Mucosa of rectum (tissue), 2 donors: ENCODE measurements around the gene MEF2C.
A peak's percentile ranks its signal among the peaks of the same experiment; 100 is the strongest.

Experiments
- H3K27ac ChIP-seq, 2 donors: one replicate each; pipeline ENCODE4 v1.7.0; 2013; ENCODE audit warnings: inconsistent platforms in 2 of 2, low read depth in 2 of 2, low read length in 2 of 2
- H3K27me3 ChIP-seq, 2 donors: one replicate each; pipeline ENCODE4 v1.7.0; 2013; ENCODE audit warnings: low read length in 2 of 2; ENCODE audit not compliant: control insufficient read depth in 2 of 2, insufficient read depth in 2 of 2
- H3K36me3 ChIP-seq, 2 donors: one replicate each; pipeline ENCODE4 v1.7.0; 2013; ENCODE audit warnings: low read length in 2 of 2; ENCODE audit not compliant: control insufficient read depth in 2 of 2, insufficient read depth in 2 of 2
- H3K4me1 ChIP-seq, 2 donors: one replicate each; pipeline ENCODE4 v1.7.0; 2013; ENCODE audit warnings: low read length in 2 of 2, mild to moderate bottlenecking in 1 of 2; ENCODE audit not compliant: control insufficient read depth in 2 of 2, insufficient read depth in 2 of 2
- H3K4me3 ChIP-seq, 2 donors: one replicate each; pipeline ENCODE4 v1.7.0; 2013; ENCODE audit warnings: low read length in 2 of 2
- H3K9ac ChIP-seq, 2 donors: one replicate each; pipeline ENCODE4 v1.7.0; 2013; ENCODE audit warnings: low read length in 2 of 2, low read depth in 1 of 2, mild to moderate bottlenecking in 1 of 2
- H3K9me3 ChIP-seq, 2 donors: one replicate each; pipeline ENCODE4 v1.7.0; 2013; ENCODE audit warnings: low read length in 2 of 2; ENCODE audit not compliant: control insufficient read depth in 2 of 2
- donor health status: healthy.
- donor health status: Normal muscosa, but diverticular disease.

Gene MEF2C

DNA sequence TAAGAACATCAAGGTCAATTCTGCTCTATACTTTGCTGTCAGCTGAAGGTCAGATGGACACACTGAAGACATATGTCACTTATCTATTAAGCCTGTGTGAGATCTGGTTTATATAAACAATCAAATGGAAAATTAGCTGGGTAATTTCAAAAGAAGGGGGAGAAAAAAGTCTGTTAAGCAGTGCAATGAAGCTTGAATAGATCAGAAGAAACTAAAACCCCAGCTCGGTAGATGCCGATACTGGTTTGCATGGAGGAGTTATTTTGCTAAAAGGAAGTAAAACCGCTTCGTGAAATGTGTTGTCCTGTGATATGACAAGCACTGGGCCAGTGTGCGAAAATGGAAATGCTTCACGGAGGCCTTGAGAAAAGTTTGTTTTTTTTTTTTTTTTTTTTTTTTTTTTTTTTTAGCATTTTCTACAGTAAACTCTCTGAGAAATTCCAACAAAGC is 148.8 kb downstream of the MEF2C start:
- Histone ChIP-seq H3K9me3 (no peaks in the 10 kb centered on the region), H3K4me3 (no peak overlapping the region), H3K27me3 (no peaks in the 10 kb centered on the region), H3K27ac (peak overlapping the region; percentile 25 to 39), H3K4me1 (peaks cover 0 to 2% of the 10 kb centered on the region in 2 donors), H3K36me3 (no peaks in the 10 kb centered on the region), H3K9ac (no peak overlapping the region)

DNA sequence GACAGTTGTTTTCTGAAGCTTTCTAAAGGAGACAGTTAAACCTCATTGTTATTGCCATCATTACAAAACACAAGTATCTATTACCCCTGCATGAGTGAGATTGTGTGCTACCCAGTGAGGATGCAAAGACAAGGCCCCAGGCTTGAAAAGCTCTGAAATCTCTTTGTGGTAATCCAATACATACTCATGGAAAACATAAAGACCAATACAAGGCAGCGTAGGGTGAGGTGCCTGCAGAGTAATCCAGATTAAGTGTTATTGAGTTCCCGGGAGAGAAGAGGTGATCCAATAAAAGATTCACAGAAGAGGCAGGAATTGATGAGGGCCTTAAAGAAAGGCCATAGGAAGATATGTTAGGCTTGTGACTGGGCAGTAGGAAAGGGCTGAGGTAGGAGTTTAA is 150.1 kb downstream of the MEF2C start:
- H3K9ac ChIP-seq, result peak overlapping the region in 1 of 2 donors; percentile 2
- no peaks in the 10 kb centered on the region for H3K36me3 ChIP-seq
- H3K4me3 ChIP-seq, result no peak overlapping the region
- peaks cover 0 to 2% of the 10 kb centered on the region in 2 donors for H3K4me1 ChIP-seq
- H3K9me3 ChIP-seq, result no peaks in the 10 kb centered on the region
- H3K27me3 ChIP-seq, result no peaks in the 10 kb centered on the region
- H3K27ac ChIP-seq, result peak overlapping the region; percentile 25 to 39

DNA sequence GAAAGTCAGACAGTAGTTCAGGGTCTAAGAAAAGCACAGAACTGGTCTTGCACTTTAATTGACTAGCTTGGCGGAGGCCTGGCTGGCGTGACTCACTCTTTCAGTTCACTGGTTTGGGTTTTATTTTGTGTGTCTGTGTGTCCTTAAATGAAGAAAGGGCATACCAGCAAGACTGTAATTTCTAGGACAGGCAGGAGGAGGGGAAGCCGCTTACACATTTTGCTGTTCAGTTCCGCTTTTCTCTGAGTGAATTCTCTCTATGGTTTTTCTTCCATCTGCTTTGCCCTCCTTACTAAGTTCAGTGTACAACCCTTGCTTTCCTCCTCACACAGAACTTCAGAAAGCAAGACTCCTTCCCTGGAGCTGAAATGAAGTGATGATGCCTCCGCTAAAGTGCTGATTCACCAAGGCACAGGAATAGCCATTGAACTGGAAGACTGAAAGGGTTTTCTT is 150.8 kb downstream of the MEF2C start:
- H3K27ac ChIP-seq, result peak overlapping the region; percentile 19 to 54
- H3K4me1 ChIP-seq, result peaks cover 0 to 2% of the 10 kb centered on the region in 2 donors
- no peak overlapping the region for H3K4me3 ChIP-seq
- no peaks in the 10 kb centered on the region for H3K27me3 ChIP-seq
- peaks cover 0 to under 1% of the 10 kb centered on the region in 2 donors for H3K36me3 ChIP-seq
- H3K9ac ChIP-seq, result peak overlapping the region in 1 of 2 donors; percentile 7
- H3K9me3 ChIP-seq, result no peaks in the 10 kb centered on the region

DNA sequence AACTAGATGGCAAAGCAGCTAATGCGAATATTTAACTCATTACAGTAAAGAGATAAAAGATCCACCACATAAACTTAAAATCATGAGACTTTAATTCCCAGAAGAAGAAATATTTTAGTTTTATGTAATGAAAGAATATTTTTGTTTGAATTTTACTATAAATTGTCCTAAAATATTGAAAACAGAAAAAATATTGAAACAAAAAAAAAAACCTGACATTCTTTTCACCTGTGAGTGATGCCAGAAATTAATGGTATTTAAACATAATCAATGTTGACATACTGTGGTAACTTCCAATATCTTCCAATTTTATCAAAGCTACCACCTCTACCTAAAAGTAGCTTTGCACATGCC is 153.2 kb downstream of the MEF2C start:
- no peak overlapping the region for H3K4me3 ChIP-seq
- H3K9me3 ChIP-seq, result no peaks in the 10 kb centered on the region
- H3K27me3 ChIP-seq, result no peaks in the 10 kb centered on the region
- no peak overlapping the region for H3K9ac ChIP-seq
- H3K36me3 ChIP-seq, result peaks cover 0 to 12% of the 10 kb centered on the region in 2 donors
- H3K4me1 ChIP-seq, result peaks cover 0 to 2% of the 10 kb centered on the region in 2 donors
- no peak overlapping the region for H3K27ac ChIP-seq

DNA sequence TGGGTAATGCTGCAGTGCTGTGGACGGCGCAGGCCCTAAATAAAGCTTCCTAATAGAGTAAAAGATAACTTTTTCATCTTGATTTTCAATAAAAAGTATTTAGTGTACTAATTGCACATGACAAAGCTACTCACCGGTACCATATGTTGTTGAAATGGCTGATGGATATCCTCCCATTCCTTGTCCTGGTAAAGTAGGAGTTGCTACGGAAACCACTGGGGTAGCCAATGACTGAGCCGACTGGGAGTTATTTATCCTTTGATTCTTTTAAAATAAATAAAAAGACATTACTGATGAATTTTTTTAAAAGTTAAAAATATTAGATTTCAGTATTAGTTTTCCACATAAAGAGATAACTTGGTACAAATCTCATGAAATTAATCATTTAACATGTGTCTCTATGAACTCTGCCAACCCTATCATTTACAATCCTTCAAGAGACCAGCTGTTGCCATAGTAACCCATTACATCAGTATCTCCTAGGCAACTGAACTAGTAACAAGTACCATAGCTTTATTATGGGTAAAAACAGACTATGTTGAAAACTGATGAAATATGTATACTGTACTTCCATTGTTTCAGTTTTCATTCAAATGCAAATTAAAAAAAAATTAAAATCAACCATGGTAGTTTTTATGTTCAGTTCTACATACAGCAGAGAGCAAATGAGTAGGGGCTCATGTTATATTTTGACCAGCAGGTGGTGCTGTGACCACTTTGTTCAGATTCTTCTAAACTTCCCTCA is 153.7 kb downstream of the MEF2C start:
- Histone ChIP-seq H3K4me3 (no peak overlapping the region), H3K36me3 (peaks cover 0 to 12% of the 10 kb centered on the region in 2 donors)

DNA sequence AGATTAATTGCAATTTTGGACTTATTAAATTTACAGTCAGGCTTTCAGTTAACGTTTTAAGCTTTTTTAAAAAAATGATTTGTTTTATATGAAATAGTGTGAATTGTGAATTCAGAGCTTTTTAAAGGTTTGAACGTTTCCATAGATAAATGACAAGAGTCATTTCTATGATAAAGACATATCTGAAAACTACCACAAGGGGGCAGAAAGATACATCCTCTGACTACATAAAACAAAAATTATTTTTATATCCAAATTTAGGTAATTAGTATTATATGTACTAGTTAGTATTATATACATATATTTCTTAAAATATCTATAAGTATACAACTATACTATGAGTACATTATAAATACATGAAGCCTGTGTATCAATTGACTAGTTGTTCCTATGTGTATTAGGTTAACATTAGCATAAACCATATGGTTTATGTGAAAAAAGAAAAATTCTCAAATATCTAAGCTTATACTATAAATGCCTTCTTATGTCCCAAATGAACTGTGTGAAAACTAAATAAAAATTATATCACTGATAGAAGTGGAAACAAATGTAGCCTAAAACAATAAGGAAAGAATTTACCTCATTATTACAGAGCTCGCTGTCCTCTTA is 155.2 kb downstream of the MEF2C start:
- no peaks in the 10 kb centered on the region for H3K27me3 ChIP-seq
- no peak overlapping the region for H3K27ac ChIP-seq
- H3K9ac ChIP-seq, result no peak overlapping the region
- H3K4me1 ChIP-seq, result peaks cover 0 to 2% of the 10 kb centered on the region in 2 donors
- no peaks in the 10 kb centered on the region for H3K9me3 ChIP-seq
- no peak overlapping the region for H3K4me3 ChIP-seq
- H3K36me3 ChIP-seq, result peaks cover 2 to 20% of the 10 kb centered on the region in 2 donors

More for the DNA sequence above, 153.7 kb downstream of the MEF2C start:
- Histone ChIP-seq H3K4me1 (peaks cover 0 to 2% of the 10 kb centered on the region in 2 donors), H3K9me3 (no peaks in the 10 kb centered on the region), H3K9ac (no peak overlapping the region), H3K27ac (no peak overlapping the region), H3K27me3 (no peaks in the 10 kb centered on the region)

DNA sequence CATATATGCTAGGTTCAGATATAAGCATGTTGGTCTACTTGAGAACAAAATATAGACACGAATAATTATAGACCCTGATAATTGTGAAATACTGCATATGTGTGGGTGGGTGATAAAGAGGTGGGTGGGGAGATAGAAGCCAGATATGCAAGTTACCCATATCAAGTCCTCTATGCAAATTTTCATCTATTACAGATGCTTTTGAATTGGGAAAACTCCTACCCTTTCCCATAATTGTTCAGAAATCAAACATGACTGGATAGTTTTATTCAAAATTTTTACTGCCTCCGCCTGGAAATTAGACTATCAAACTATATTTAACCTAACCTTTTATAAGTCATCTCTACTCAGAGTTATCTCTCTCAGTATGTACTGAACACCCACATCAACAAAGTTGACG is 157.5 kb downstream of the MEF2C start:
- no peak overlapping the region for H3K4me3 ChIP-seq
- H3K27me3 ChIP-seq, result no peaks in the 10 kb centered on the region
- peaks cover 6 to 30% of the 10 kb centered on the region in 2 donors for H3K36me3 ChIP-seq
- no peak overlapping the region for H3K27ac ChIP-seq
- H3K4me1 ChIP-seq, result no peaks in the 10 kb centered on the region
- no peaks in the 10 kb centered on the region for H3K9me3 ChIP-seq
- H3K9ac ChIP-seq, result no peak overlapping the region

DNA sequence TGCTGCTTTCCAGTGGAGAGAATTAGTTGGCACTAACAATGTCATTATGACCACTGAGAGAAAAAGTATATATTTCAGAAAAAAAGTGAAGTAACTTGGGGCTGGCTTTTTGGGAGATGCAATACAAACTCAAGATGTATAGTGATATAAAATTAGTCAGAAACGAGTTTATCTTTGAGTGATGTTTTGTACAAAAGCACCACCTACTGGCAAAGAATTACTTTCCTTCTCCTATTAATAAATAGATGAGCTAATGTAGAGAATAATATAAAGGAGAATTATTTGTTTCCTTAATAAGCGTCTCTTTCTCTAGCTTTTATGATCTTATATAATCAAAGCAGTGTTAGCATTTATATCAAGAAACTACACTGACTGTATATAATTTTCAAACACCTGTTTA is 158.8 kb downstream of the MEF2C start:
- Histone ChIP-seq H3K4me1 (no peaks in the 10 kb centered on the region), H3K27me3 (no peaks in the 10 kb centered on the region), H3K36me3 (peaks cover 6 to 32% of the 10 kb centered on the region in 2 donors), H3K4me3 (no peak overlapping the region), H3K9ac (no peak overlapping the region), H3K27ac (no peak overlapping the region), H3K9me3 (no peaks in the 10 kb centered on the region)

DNA sequence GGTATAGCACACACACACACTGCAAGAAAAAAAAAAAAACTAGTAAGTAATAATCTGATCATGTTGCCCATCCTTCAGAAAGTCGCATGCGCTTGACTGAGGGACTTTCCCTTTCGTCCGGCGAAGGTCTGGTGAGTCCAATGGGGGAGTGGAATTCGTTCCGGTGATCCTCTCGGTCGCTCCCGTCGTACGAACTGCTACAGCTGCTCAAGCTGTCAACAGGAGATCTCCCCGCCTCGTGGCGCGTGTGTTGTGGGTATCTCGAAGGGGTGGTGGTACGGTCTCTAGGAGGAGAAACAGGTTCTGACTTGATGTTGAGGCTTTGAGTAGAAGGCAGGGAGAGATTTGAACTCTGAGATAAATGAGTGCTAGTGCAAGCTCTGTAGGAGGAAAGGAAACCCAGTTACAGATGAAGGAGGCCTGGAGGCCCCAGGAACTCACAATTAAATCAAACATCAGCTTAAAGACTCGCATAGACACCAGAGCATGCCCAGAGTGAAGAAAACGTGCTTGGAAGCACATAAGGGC is 160.4 kb downstream of the MEF2C start:
- Histone ChIP-seq H3K27ac (no peak overlapping the region), H3K9ac (no peak overlapping the region), H3K27me3 (no peaks in the 10 kb centered on the region), H3K36me3 (peaks cover 6 to 32% of the 10 kb centered on the region in 2 donors), H3K4me1 (no peaks in the 10 kb centered on the region), H3K4me3 (no peak overlapping the region), H3K9me3 (no peaks in the 10 kb centered on the region)

DNA sequence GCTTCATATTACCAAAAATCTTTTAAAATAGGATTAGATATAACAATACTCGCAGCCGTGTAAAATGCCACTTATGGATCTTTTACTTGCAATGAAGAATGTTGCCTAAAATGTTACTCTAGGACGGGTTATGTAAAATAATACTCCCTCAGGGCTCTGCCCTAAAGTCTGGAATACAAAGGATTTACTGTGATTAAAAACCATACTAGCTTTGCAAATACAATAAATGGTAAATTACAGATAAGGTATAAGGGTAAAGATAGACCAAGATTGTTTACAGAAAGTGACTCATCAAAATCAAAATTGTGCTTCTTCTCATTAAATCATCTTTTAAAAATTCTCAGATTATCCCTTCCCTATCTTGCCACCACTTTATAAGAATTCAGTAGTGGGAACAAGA is 163.6 kb downstream of the MEF2C start:
- Histone ChIP-seq H3K9me3 (no peaks in the 10 kb centered on the region), H3K4me3 (no peak overlapping the region), H3K36me3 (peaks cover 6 to 20% of the 10 kb centered on the region in 2 donors), H3K4me1 (no peaks in the 10 kb centered on the region), H3K27me3 (no peaks in the 10 kb centered on the region), H3K27ac (no peak overlapping the region), H3K9ac (no peak overlapping the region)
